WTC11 (cell line): ENCODE data around the gene NAA80. TPM values are rescaled to one million over a fixed set of nuclear protein-coding genes. Genes with fewer than 3 reads are reported as not detected.
A peak's percentile ranks its signal among the peaks of the same experiment; 100 is the strongest.

ENCODE experiments used
- ATAC-seq: fragments of 200-7000 bp; cut with Tn5 transposase; 2 replicates; pipeline ENCODE4 v1.10.0; 2021; ENCODE audit warnings: mild to moderate bottlenecking, moderate library complexity
- CTCF ChIA-PET: fragments of 300-600 bp; sonication (Branson Sonifier 250); formaldehyde crosslinking; loops from one replicate; lab custom pipeline; 2021; ENCODE audit warnings: antibody characterized with exemption; lab: Charles Lee
- POLR2A ChIA-PET: fragments of 350-600 bp; sonication (Branson Sonifier 250); formaldehyde crosslinking; loops from one replicate; lab custom pipeline; 2021; ENCODE audit warnings: antibody characterized with exemption; lab: Charles Lee
- DNase-seq: peaks from one replicate; pipeline ENCODE4 v3.0.0; 2021; ENCODE audit warnings: low spot score
- H3K27ac Mint-ChIP-seq: 2 replicates; pipeline ENCODE4 v1.8.0; 2021; ENCODE audit warnings: mixed read lengths
- H3K27me3 Mint-ChIP-seq: 2 replicates; pipeline ENCODE4 v1.8.0; 2021; ENCODE audit warnings: low read depth, mild to moderate bottlenecking, moderate library complexity, mixed read lengths
- H3K36me3 Mint-ChIP-seq: 2 replicates; pipeline ENCODE4 v1.8.0; 2021; ENCODE audit warnings: mixed read lengths
- H3K4me1 Mint-ChIP-seq: 2 replicates; pipeline ENCODE4 v1.8.0; 2022; ENCODE audit warnings: mixed read lengths
- H3K4me3 Mint-ChIP-seq: 2 replicates; pipeline ENCODE4 v1.8.0; 2021; ENCODE audit warnings: mild to moderate bottlenecking, moderate library complexity, mixed read lengths
- H3K9me3 Mint-ChIP-seq: 2 replicates; pipeline ENCODE4 v1.8.0; 2021; ENCODE audit warnings: mixed read lengths
- CREB1 ChIP-seq: sonication (generic); formaldehyde crosslinking; IDR thresholded peaks from 2 replicates; pipeline ENCODE4 v1.8.0; 2023; ENCODE audit warnings: mild to moderate bottlenecking, missing genetic modification reagents
- CTCF ChIP-seq: fragments of 200-600 bp; IDR thresholded peaks from 2 replicates; pipeline ENCODE4 v1.8.0; 2022; ENCODE audit warnings: antibody characterized with exemption
- ESRRA ChIP-seq: sonication (generic); formaldehyde crosslinking; IDR thresholded peaks from 2 replicates; pipeline ENCODE4 v1.8.1; 2022; ENCODE audit warnings: mild to moderate bottlenecking, missing genetic modification reagents, borderline replicate concordance
- FOXJ3 ChIP-seq: sonication (generic); formaldehyde crosslinking; IDR thresholded peaks from 2 replicates; pipeline ENCODE4 v1.9.0; 2021; ENCODE audit warnings: missing genetic modification reagents, mild to moderate bottlenecking, borderline replicate concordance
- FOXP1 ChIP-seq: sonication (generic); formaldehyde crosslinking; IDR thresholded peaks from 2 replicates; pipeline ENCODE4 v1.8.0; 2022; ENCODE audit warnings: missing genetic modification reagents, mild to moderate bottlenecking, moderate library complexity, borderline replicate concordance
- GABPB1 ChIP-seq: sonication (generic); formaldehyde crosslinking; IDR thresholded peaks from 2 replicates; pipeline ENCODE4 v1.8.1; 2023; ENCODE audit warnings: mild to moderate bottlenecking, missing genetic modification reagents
- GRHL2 ChIP-seq: fragments of 250-450 bp; sonication (Bioruptor Pico); IDR thresholded peaks from 2 replicates; pipeline ENCODE4 v1.8.0; 2022; ENCODE audit warnings: mild to moderate bottlenecking, moderate library complexity; ENCODE audit not compliant: insufficient replicate concordance, severe bottlenecking
- HMGXB4 ChIP-seq: sonication (generic); formaldehyde crosslinking; IDR thresholded peaks from 2 replicates; pipeline ENCODE4 v1.8.1; 2023; ENCODE audit warnings: mild to moderate bottlenecking, moderate library complexity, missing genetic modification reagents
- KAT7 ChIP-seq: sonication (generic); formaldehyde crosslinking; IDR thresholded peaks from 2 replicates; pipeline ENCODE4 v1.8.1; 2023; ENCODE audit warnings: missing genetic modification reagents, mild to moderate bottlenecking, borderline replicate concordance
- NR1H2 ChIP-seq: sonication (generic); formaldehyde crosslinking; IDR thresholded peaks from 2 replicates; pipeline ENCODE4 v1.9.0; 2021; ENCODE audit warnings: mild to moderate bottlenecking, moderate library complexity, missing genetic modification reagents
- SMAD3 ChIP-seq: sonication (generic); formaldehyde crosslinking; IDR thresholded peaks from 2 replicates; pipeline ENCODE4 v1.8.0; 2022; ENCODE audit warnings: missing genetic modification reagents, mild to moderate bottlenecking, borderline replicate concordance
- SP1 ChIP-seq: sonication (generic); formaldehyde crosslinking; conservative IDR thresholded peaks from 2 replicates; pipeline ENCODE4 v1.8.1; 2022; ENCODE audit warnings: missing genetic modification reagents
- USF2 ChIP-seq: sonication (generic); formaldehyde crosslinking; IDR thresholded peaks from 2 replicates; pipeline ENCODE4 v1.8.1; 2023; ENCODE audit warnings: mild to moderate bottlenecking, missing genetic modification reagents, moderate library complexity
- ZBTB21 ChIP-seq: sonication (generic); formaldehyde crosslinking; IDR thresholded peaks from 2 replicates; pipeline ENCODE4 v1.8.1; 2023; ENCODE audit warnings: mild to moderate bottlenecking, missing genetic modification reagents, borderline replicate concordance
- ZNF121 ChIP-seq: sonication (generic); formaldehyde crosslinking; IDR thresholded peaks from 2 replicates; pipeline ENCODE4 v1.8.0; 2023; ENCODE audit warnings: missing genetic modification reagents
- ZNF512 ChIP-seq: sonication (generic); formaldehyde crosslinking; IDR thresholded peaks from 2 replicates; pipeline ENCODE4 v1.8.1; 2022; ENCODE audit warnings: missing genetic modification reagents, borderline replicate concordance
- total RNA-seq: library from RNA; stranded (reverse); gene quantifications from 3 replicates; pipeline ENCODE4 v1.2.3, GENCODE V29; 2021

The NAA80 gene
- total RNA-seq, 1 experiment from 2014 or later, result 17.3 TPM

- POLR2A ChIA-PET, result no interaction called here
- H3K27me3 Mint-ChIP-seq, result no peaks in the 10 kb centered on the region; the same call in 1 of the 2 replicates
- ATAC-seq, result no peak
- no peak overlapping the region for H3K4me3 Mint-ChIP-seq
- H3K36me3 Mint-ChIP-seq, result no peaks in the 10 kb centered on the region; the same call in 1 of the 2 replicates
- peaks cover 13% of the 10 kb centered on the region for H3K4me1 Mint-ChIP-seq
- H3K27ac Mint-ChIP-seq, result no peak overlapping the region
- no peak for DNase-seq
- H3K9me3 Mint-ChIP-seq, result no peaks in the 10 kb centered on the region
- no peak for TF ChIP-seq KAT7 (CRISPR knock-in tag)
- TF ChIP-seq FOXP1 (CRISPR knock-in tag), result no peak
- CTCF ChIA-PET, result interaction anchor here (0.5 to 1.5 kb wide), 3 partner anchors 27 to 100 kb away, joined by 4 to 5 read pairs (median 4); no protein-coding TSS in a partner anchor
Observed at GRCh38 chr3:50294492-50295403, 4.5 kb downstream of the NAA80 start.

- TF ChIP-seq ZBTB21 (CRISPR knock-in tag) (no peak), ZNF512 (CRISPR knock-in tag) (no peak), FOXJ3 (CRISPR knock-in tag) (no peak), USF2 (no peak), NR1H2 (CRISPR knock-in tag) (no peak), CREB1 (CRISPR knock-in tag) (no peak), ZNF121 (CRISPR knock-in tag) (peak; percentile 51; the same call in 1 of the 2 replicates), GRHL2 (CRISPR knock-in tag) (no peak)
- TF ChIP-seq, all 79 proteins: peak for 1
- Mint-ChIP-seq H3K27me3 (no peaks in the 10 kb centered on the region; the same call in 1 of the 2 replicates), H3K9me3 (no peaks in the 10 kb centered on the region), H3K4me1 (peaks cover 12% of the 10 kb centered on the region), H3K27ac (no peak overlapping the region), H3K36me3 (peaks cover 6% of the 10 kb centered on the region; the same call in 1 of the 2 replicates), H3K4me3 (no peak overlapping the region)
- ATAC-seq, result no peak
- no peak for DNase-seq
- ChIA-PET CTCF (interaction anchor here (1.5 kb wide), 1 partner anchor 100 kb away, joined by 4 read pairs; no protein-coding TSS in a partner anchor), POLR2A (no interaction called here)
Observed at GRCh38 chr3:50294089-50294488, 5.1 kb downstream of the NAA80 start.

- peaks cover 14% of the 10 kb centered on the region for H3K36me3 Mint-ChIP-seq
- H3K27ac Mint-ChIP-seq, result peak overlapping the region; percentile 96
- no peak for ATAC-seq
- POLR2A ChIA-PET, result interaction anchor here (1.2 kb wide), 1 partner anchor 44 kb away, joined by 3 read pairs; no protein-coding TSS in a partner anchor
- CTCF ChIA-PET, result interaction anchor here (1.1 to 2.2 kb wide), 5 partner anchors 27 to 99 kb away, joined by 3 to 12 read pairs (median 8); partner anchors contain the start of gene HYAL2
- no peaks in the 10 kb centered on the region for H3K9me3 Mint-ChIP-seq
- DNase-seq, result no peak
- peak overlapping the region; percentile 76 for H3K4me3 Mint-ChIP-seq
- TF ChIP-seq GABPB1 (CRISPR knock-in tag), result no peak
- TF ChIP-seq CTCF, result no peak
- no peak for TF ChIP-seq SP1 (CRISPR knock-in tag)
- no peak for TF ChIP-seq SMAD3 (CRISPR knock-in tag)
- no peak for TF ChIP-seq ESRRA
- no peak for TF ChIP-seq HMGXB4 (CRISPR knock-in tag)
- H3K27me3 Mint-ChIP-seq, result no peaks in the 10 kb centered on the region; the same call in 1 of the 2 replicates
- peaks cover 12% of the 10 kb centered on the region for H3K4me1 Mint-ChIP-seq
Observed at GRCh38 chr3:50293079-50293801, 6.0 kb downstream of the NAA80 start.
